Small intestine (tissue), 7 donors: ENCODE measurements around the gene HOXA10. TPM values are rescaled to one million over a fixed set of nuclear protein-coding genes. Genes with fewer than 3 reads are reported as not detected.

Experiments used
- DNase-seq, 2 donors: peaks; one replicate each; pipeline versions ENCODE4 v3.0.0 to v3.0.0-alpha.2; 2013
- FAIRE-seq: peaks from 2 replicates; lab custom pipeline; 2012; peaks lifted over from hg19 to GRCh38; lab: Jason Lieb, UNC
- H3K27ac ChIP-seq, 3 donors: one replicate each; pipeline ENCODE4 v1.5.1; 2013; ENCODE audit warnings: low read length in 2 of 3, mild to moderate bottlenecking in 2 of 3, control low read depth in 1 of 3, inconsistent platforms in 1 of 3, low read depth in 1 of 3, moderate library complexity in 1 of 3
- H3K27me3 ChIP-seq, 3 donors: one replicate each; pipeline ENCODE4 v1.6.1; 2013; ENCODE audit warnings: low read length in 3 of 3, inconsistent platforms in 1 of 3; ENCODE audit not compliant: control insufficient read depth in 3 of 3, insufficient read depth in 3 of 3
- H3K36me3 ChIP-seq, 3 donors: one replicate each; pipeline ENCODE4 v1.6.1; 2013; ENCODE audit warnings: low read length in 3 of 3, inconsistent platforms in 1 of 3, low read depth in 1 of 3, mild to moderate bottlenecking in 1 of 3, moderate library complexity in 1 of 3; ENCODE audit not compliant: control insufficient read depth in 3 of 3, insufficient read depth in 2 of 3
- H3K4me1 ChIP-seq, 3 donors: one replicate each; pipeline ENCODE4 v1.6.1; 2013; ENCODE audit warnings: low read length in 2 of 3, inconsistent platforms in 1 of 3, low read depth in 1 of 3, mild to moderate bottlenecking in 1 of 3, moderate library complexity in 1 of 3; ENCODE audit not compliant: control insufficient read depth in 3 of 3, insufficient read depth in 2 of 3
- H3K4me3 ChIP-seq, 3 donors: one replicate each; pipeline ENCODE4 v1.5.1; 2013; ENCODE audit warnings: low read length in 3 of 3, control low read depth in 1 of 3, inconsistent platforms in 1 of 3, low read depth in 1 of 3, mild to moderate bottlenecking in 1 of 3, moderate library complexity in 1 of 3
- H3K9me3 ChIP-seq, 2 donors: one replicate each; pipeline ENCODE4 v1.6.1; 2013; ENCODE audit warnings: low read depth in 1 of 2, low read length in 1 of 2; ENCODE audit not compliant: control insufficient read depth in 2 of 2, insufficient read depth in 1 of 2
- WGBS, 3 donors: extraction: QIAGEN DNeasy Blood & Tissue Kit; methylation state at CpG; one replicate each; pipeline ENCODE4 v1.1.7; 2013; 5-methylcytosine and 5-hydroxymethylcytosine counted together
- polyA plus RNA-seq, 4 donors: library from polyadenylated mRNA; stranded (reverse) in 3 of 4; unstranded in 1 of 4; fragments of 200-250 nt in 3 of 4; fragments of 120-200 nt in 1 of 4; gene quantifications; one replicate each; pipeline versions ENCODE4 v1.2.1 to v1.2.3, GENCODE V29; 2013
- donor health status: healthy with polysubstance abuse.
- donor health status: control.
- donor health status: control.
- donor health status: Bipolar disorder and iron deficiency.
- donor health status: healthy.

The HOXA10 gene
- polyA plus RNA-seq, 4 donors: 0.06 to 19.8 TPM; not detected in 2

DNA sequence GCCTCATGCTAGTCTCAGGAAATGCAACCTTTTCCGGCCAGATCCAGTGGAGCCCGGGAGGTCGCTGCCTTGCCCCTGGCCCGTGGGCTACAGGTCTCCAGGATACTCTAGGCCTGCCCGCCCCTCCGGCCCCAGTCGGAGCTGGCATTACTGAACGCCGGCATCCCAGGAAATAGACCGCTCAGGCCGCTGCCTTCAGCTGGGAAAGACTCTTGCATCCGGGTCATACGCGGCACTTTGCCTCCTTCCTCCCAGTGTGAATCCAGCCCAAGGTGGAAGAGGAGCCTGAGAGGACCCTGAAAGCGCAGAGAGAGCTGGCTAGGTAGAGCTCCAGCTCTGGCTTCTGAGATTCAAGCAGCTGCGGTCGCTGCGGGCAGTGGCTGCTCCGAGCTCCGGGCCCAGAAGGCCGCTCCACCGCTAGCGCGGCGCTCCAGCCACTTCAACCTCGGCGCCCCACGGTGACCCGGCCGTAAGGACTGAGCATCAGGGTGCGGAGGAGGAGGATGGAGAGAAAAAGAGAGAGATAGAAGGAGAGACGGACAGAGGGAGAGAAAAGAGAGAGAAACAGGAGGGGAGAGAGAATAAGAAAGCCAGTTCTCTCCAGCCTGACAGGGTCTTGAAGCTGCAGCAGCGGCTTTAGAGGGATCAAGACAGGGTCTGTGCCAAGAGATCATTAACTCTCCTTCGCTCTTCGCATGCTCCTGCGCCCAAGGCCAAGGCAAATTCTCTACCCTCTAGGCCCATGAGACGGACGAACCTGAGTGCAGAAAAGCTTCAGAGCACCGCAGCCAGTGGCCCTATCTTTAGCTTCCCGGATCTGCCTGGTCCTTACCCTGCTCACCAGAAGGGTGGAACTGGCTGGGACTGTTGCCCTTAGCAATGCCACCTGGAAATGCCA lies 1.8 kb upstream of the HOXA10 start:
- DNase-seq (no peak), FAIRE-seq (no peak)
- peaks cover 15 to 97% (median 77%) of the 10 kb centered on the region in 3 donors for H3K27me3 ChIP-seq
- H3K4me1 ChIP-seq: peaks cover 0 to 14% (median 0%) of the 10 kb centered on the region in 3 donors
- H3K36me3 ChIP-seq: peaks cover 0 to 2% (median 0%) of the 10 kb centered on the region in 3 donors
- peaks cover 0 to 5% of the 10 kb centered on the region in 2 donors for H3K9me3 ChIP-seq
- peak overlapping the region in 1 of 3 donors; percentile 16 for H3K27ac ChIP-seq
- H3K4me3 ChIP-seq: peak overlapping the region in 1 of 3 donors; percentile 30
- WGBS, 3 donors: 25 to 51% (median 45%) methylated on average over 40 of the region's 40 CpGs

DNA sequence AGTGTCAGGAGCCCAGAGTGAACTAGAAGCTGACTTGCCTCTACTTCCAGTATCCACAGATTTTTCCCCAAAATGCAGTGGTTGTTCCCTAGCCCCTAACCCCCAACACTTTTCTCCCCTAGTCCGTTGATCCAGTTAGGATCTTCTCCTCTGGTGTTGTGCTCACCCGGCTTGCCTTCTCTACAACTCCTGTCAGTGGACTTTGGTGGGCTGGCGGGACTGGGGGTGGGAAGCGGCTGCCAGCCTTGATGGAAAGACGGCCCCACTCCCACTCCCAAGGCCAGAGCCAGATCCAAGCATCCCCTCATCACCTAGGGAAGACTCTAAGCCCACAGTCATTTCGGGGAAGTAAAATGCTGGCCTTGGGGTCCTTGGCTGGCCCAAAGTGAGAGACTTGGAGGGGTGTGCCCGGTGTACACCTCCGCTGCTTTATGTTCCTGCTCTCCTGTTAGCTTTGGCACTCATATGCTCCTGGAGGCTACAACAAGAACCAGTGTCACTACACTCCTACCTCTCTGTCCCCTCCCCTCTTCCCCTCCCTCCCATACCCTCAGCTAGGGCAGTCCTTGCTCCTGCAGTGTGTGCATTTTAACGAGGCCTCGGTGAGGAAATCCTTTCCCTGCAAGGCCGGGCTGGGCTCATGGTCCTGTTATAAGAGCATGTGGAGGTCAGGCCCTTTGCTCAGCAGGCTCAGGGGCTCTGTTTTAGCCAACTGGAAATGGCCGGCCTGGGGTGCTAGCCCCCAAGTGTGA lies 930 bp upstream of the HOXA10 start:
- no peak for DNase-seq
- peak overlapping the region in 1 of 3 donors; percentile 39 for H3K27ac ChIP-seq

DNA sequence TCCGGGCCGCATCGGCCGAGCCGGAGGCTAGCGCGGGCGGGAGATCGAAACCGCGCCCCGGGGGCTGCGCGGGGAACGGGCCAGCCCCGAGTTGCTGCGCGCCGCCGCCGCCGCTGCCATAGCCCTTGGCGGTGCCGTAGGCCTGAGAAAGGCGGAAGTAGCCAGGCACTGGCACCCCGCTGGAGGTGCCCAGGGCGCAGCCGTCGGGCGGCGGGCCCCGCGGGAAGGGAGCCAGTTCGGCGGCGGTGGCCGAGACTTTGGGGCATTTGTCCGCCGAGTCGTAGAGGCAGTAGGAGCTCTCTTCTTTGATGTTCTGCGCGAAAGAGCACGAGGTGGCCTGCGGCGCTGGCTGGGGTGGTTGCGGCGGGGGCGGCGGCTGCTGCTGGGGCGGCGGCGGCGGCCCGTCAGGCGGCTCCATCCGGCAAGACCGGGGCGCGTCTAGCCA lies 587 bp downstream of the HOXA10 start:
- Histone ChIP-seq H3K36me3 (peaks cover 0 to 5% (median 0%) of the 10 kb centered on the region in 3 donors), H3K27ac (no peak overlapping the region), H3K27me3 (peaks cover 20 to 93% (median 78%) of the 10 kb centered on the region in 3 donors), H3K9me3 (peaks cover 0 to 8% of the 10 kb centered on the region in 2 donors), H3K4me1 (peaks cover 0 to 6% (median 0%) of the 10 kb centered on the region in 3 donors), H3K4me3 (peak overlapping the region; percentile 24 to 73 (median 47))
- FAIRE-seq (no peak), DNase-seq (peak in 1 of 2 donors; percentile 69)
- WGBS, 3 donors: 1 to 2% (median 1%) methylated on average over 38 to 59 of the region's 59 CpGs

More for the DNA sequence above, 930 bp upstream of the HOXA10 start:
- Histone ChIP-seq H3K9me3 (peaks cover 0 to 5% of the 10 kb centered on the region in 2 donors), H3K36me3 (peaks cover 0 to 2% (median 0%) of the 10 kb centered on the region in 3 donors), H3K4me3 (peak overlapping the region in 1 of 3 donors; percentile 30), H3K4me1 (peaks cover 0 to 13% (median 0%) of the 10 kb centered on the region in 3 donors), H3K27me3 (peaks cover 15 to 93% (median 73%) of the 10 kb centered on the region in 3 donors)
- 40 to 55% (median 42%) methylated on average over 12 of the region's 12 CpGs for WGBS, 3 donors
- FAIRE-seq: no peak

DNA sequence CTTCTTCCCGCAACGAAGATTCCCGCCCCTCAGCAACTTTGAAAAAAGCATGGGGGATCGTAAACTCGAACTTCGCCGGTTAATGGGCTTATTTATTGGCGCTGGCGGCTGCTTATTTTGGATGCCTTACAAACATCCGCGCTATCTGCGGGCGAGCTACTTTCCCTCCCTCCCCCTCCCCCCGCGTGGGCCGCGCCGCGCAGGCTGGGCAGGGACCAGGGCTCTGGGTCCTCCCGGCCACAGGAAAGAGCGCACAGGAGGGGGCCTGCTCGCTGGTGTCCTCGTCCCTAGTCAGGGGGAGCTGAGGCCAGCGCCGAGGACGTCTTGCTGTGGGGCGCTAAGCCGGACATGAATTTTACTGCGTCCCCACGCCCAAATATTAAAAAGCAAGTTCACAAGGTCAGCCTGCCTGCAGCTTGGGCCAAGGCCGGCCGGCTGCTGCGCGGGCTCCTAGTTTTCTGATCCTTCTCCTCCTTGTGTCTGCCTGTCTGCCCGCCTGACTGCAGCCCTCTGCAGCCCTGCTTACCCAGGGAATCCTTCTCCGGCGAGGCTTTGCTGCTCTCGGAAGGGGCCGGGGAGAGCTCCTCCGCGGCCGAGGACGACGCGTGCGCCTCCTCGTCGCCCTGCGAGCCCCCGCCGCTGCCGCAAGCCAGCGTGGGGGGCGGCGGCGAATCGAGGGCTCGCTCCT lies 1.2 kb downstream of the HOXA10 start:
- Histone ChIP-seq H3K27me3 (peaks cover 20 to 93% (median 81%) of the 10 kb centered on the region in 3 donors), H3K9me3 (peaks cover 0 to 10% of the 10 kb centered on the region in 2 donors), H3K36me3 (peaks cover 0 to 7% (median 0%) of the 10 kb centered on the region in 3 donors), H3K4me1 (peaks cover 0 to 6% (median 0%) of the 10 kb centered on the region in 3 donors), H3K27ac (peak overlapping the region in 1 of 3 donors; percentile 20), H3K4me3 (peak overlapping the region; percentile 47 to 73 (median 47))
- DNase-seq (no peak), FAIRE-seq (no peak)
- 2% methylated on average over 50 to 58 of the region's 58 CpGs for WGBS, 3 donors

DNA sequence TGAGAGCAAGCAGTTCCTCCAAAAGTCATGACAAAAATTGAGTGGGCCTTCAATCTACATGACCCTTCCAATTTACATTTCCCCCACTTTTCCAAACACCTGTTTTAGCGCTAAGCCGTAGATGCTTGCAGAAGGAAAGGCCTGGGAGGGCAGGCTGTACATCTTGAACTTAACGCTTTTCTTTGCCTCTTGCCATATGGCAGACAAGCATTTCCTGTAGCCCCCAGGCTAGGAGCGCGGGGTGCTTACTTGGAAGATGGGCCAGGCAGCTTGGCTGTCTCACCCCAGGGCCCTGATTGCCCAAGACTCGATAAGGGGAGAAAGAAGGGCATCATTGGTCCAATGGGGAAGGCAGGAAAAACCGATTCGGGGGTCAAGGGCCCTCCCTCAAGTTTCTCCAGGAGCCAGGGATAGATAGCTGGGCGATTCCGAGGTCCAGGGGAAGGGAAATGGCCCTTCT lies 1.8 kb downstream of the HOXA10 start:
- peaks cover 0 to 10% of the 10 kb centered on the region in 2 donors for H3K9me3 ChIP-seq
- peaks cover 0 to 6% (median 0%) of the 10 kb centered on the region in 3 donors for H3K4me1 ChIP-seq
- H3K4me3 ChIP-seq: peak overlapping the region in 2 of 3 donors; percentile 47 to 73
- WGBS, 3 donors: 7 to 9% (median 8%) methylated on average over 10 of the region's 10 CpGs
- DNase-seq (no peak), FAIRE-seq (no peak)
- peaks cover 0 to 7% (median 0%) of the 10 kb centered on the region in 3 donors for H3K36me3 ChIP-seq
- H3K27ac ChIP-seq: peak overlapping the region in 1 of 3 donors; percentile 15
- H3K27me3 ChIP-seq: peaks cover 20 to 93% (median 78%) of the 10 kb centered on the region in 3 donors

DNA sequence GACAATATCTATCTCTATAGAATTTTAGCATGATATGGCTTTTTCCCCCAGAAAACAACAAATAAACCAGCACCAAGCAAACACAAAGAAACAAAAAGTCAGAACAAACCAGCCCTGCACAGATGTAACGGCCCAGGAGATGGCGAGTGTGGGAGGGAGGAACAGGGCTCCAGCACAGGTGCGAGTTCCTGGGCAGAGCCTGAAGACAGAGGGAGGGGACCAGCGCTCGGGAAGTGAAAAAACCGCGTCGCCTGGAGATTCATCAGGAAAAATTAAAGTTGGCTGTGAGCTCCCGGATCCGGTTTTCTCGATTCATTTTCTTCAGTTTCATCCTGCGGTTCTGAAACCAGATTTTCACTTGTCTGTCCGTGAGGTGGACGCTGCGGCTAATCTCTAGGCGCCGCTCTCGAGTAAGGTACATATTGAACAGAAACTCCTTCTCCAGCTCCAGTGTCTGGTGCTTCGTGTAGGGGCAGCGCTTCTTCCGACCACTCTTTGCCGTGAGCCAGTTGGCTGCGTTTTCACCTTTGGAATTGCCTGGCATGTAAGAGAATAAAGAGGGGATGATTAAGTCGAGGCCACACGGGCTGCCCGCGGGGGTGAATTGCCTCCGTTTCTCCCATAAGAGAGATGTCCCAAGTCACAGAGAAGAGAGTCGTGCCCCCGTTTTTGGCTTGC lies 2.3 kb downstream of the HOXA10 start:
- FAIRE-seq: no peak
- Histone ChIP-seq H3K9me3 (peaks cover 0 to 14% of the 10 kb centered on the region in 2 donors), H3K27ac (peak overlapping the region in 1 of 3 donors; percentile 42), H3K4me3 (peak overlapping the region in 2 of 3 donors; percentile 9 to 47), H3K27me3 (peaks cover 20 to 93% (median 78%) of the 10 kb centered on the region in 3 donors), H3K36me3 (peaks cover 0 to 7% (median 0%) of the 10 kb centered on the region in 3 donors), H3K4me1 (peaks cover 0 to 6% (median 0%) of the 10 kb centered on the region in 3 donors)
- 4 to 8% (median 6%) methylated on average over 30 of the region's 30 CpGs for WGBS, 3 donors
- DNase-seq: no peak

DNA sequence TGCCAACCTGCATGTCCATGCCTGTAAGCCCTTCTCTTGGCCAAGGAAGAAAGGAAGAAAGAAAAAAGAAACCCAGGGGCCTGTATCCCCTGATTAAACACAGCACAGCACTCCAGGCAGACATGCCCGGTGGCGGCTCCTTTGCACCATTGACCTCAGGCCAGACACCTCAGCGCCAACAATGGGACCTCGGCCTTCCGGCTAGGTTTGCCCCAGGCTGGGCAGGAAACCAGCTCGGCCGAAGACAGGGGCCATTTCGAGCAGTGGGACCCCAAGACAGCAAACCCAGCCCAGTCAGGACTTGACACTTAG lies 2.8 kb downstream of the HOXA10 start:
- Histone ChIP-seq H3K27ac (peak overlapping the region in 1 of 3 donors; percentile 42), H3K9me3 (peaks cover 0 to 16% of the 10 kb centered on the region in 2 donors), H3K36me3 (peaks cover 0 to 7% (median 0%) of the 10 kb centered on the region in 3 donors), H3K4me3 (peak overlapping the region in 2 of 3 donors; percentile 9 to 47), H3K27me3 (peaks cover 20 to 93% (median 82%) of the 10 kb centered on the region in 3 donors), H3K4me1 (peaks cover 0 to 6% (median 0%) of the 10 kb centered on the region in 3 donors)
- 6 to 12% (median 11%) methylated on average over 8 of the region's 8 CpGs for WGBS, 3 donors
- no peak for DNase-seq
- no peak for FAIRE-seq
